K562 (cell line): ENCODE measurements around the gene RAB43. TPM values are rescaled to one million over a fixed set of nuclear protein-coding genes. Genes with fewer than 3 reads are reported as not detected.

Experiments
- ATAC-seq: fragments of 200-7000 bp; cut with Tn5 transposase; 3 replicates; pipeline ENCODE4 v1.9.1; 2020; ENCODE audit warnings: moderate library complexity
- BruUV-seq: library from RNA; stranded (reverse); fragments of 400-500 nt; replicated peaks from 2 replicates; lab custom pipeline; 2021; lab: Mats Ljungman, UMichigan
- CTCF ChIA-PET: fragments of 300-600 bp; formaldehyde crosslinking; extraction: SDS; loops from one replicate; lab custom pipeline; 2021; ENCODE audit warnings: low intra/inter-chr PET ratio; lab: Yijun Ruan, JAX
- POLR2A ChIA-PET: fragments of 300-600, 350-650 bp; sonication (Branson Sonifier 250); formaldehyde crosslinking; extraction: SDS; loops from one replicate; lab custom pipeline; 2021; ENCODE audit warnings: antibody characterized with exemption, inconsistent platforms; lab: Yijun Ruan, JAX
- DNase-seq, 4 experiments: peaks; one replicate each; pipeline versions ENCODE4 v3.0.0 to v3.0.0-alpha.2; 2011 to 2018; ENCODE audit warnings: low spot score in 3 of 4, mixed read lengths in 3 of 4; ENCODE audit errors: extremely low read depth in 1 of 4
- FAIRE-seq: peaks from 2 replicates; lab custom pipeline; 2011; peaks lifted over from hg19 to GRCh38; lab: Jason Lieb, UNC
- H2AFZ ChIP-seq: 2 replicates; pipeline ENCODE4 v1.6.0; 2011; ENCODE audit warnings: low read depth, low read length, control low read depth, inconsistent platforms
- H3K27ac ChIP-seq: fragments of 200-600 bp; 3 replicates; pipeline ENCODE4 v1.8.0; 2011; ENCODE audit warnings: low read depth, mild to moderate bottlenecking, control low read depth, inconsistent platforms, low read length, moderate library complexity, mixed read lengths; ENCODE audit errors: extremely low read depth
- H3K27me3 ChIP-seq, 2 experiments: fragments of 300-600 bp in 1 of 2; 2 replicates in 1 of 2; 3 replicates in 1 of 2; pipeline versions ENCODE4 v1.6.0 to v1.8.0; 2011; ENCODE audit warnings: inconsistent platforms in 2 of 2, low read length in 2 of 2, mild to moderate bottlenecking in 1 of 2, mixed read lengths in 1 of 2, moderate library complexity in 1 of 2; ENCODE audit not compliant: control insufficient read depth in 2 of 2, insufficient read depth in 2 of 2
- H3K36me3 ChIP-seq: fragments of 300-600 bp; 3 replicates; pipeline ENCODE4 v1.8.0; 2011; ENCODE audit warnings: mild to moderate bottlenecking, low read length, inconsistent platforms; ENCODE audit not compliant: control insufficient read depth, insufficient read depth
- H3K4me1 ChIP-seq, 2 experiments: fragments of 200-600 bp in 1 of 2; replicated peaks in 1 of 2; 2 replicates in 1 of 2; 3 replicates in 1 of 2; pipeline versions ENCODE4 v1.5.1 to v1.8.0; 2011; ENCODE audit warnings: inconsistent platforms in 2 of 2, low read length in 2 of 2, mild to moderate bottlenecking in 1 of 2, mixed read lengths in 1 of 2, moderate library complexity in 1 of 2; ENCODE audit not compliant: control insufficient read depth in 2 of 2, insufficient read depth in 2 of 2
- H3K4me2 ChIP-seq: 2 replicates; pipeline ENCODE4 v1.6.1; 2011; ENCODE audit warnings: low read length, control low read depth, inconsistent platforms, mixed read lengths; ENCODE audit not compliant: insufficient read depth
- H3K4me3 ChIP-seq: fragments of 200-600 bp; sonication (generic), shearing (Covaris generic); 2 replicates; pipeline ENCODE4 v1.5.1; 2016; ENCODE audit warnings: control low read depth, inconsistent platforms
- H3K79me2 ChIP-seq: fragments of 200-600 bp; 3 replicates; pipeline ENCODE4 v1.8.0; 2011; ENCODE audit warnings: low read length, inconsistent platforms; ENCODE audit not compliant: control insufficient read depth, insufficient read depth
- H3K9ac ChIP-seq, 2 experiments: 2 replicates each; pipeline versions ENCODE4 v1.6.0 to v1.6.1; 2011; ENCODE audit warnings: low read depth in 2 of 2, low read length in 2 of 2, control low read depth in 1 of 2, inconsistent platforms in 1 of 2, mild to moderate bottlenecking in 1 of 2, mixed read lengths in 1 of 2; ENCODE audit not compliant: insufficient read depth in 1 of 2
- H3K9me1 ChIP-seq: one replicate; pipeline ENCODE4 v1.6.0; 2011; ENCODE audit warnings: inconsistent platforms, mild to moderate bottlenecking, low read length, moderate library complexity; ENCODE audit not compliant: control insufficient read depth, insufficient read depth
- H3K9me3 ChIP-seq: replicated peaks from 2 replicates; pipeline ENCODE4 v1.5.1; 2011; ENCODE audit warnings: low read depth, low read length, inconsistent platforms; ENCODE audit not compliant: control insufficient read depth, insufficient read depth
- H4K20me1 ChIP-seq: replicated peaks from 2 replicates; pipeline ENCODE4 v1.6.1; 2011; ENCODE audit warnings: low read length, inconsistent platforms, mixed read lengths; ENCODE audit not compliant: control insufficient read depth, insufficient read depth
- CGGBP1 ChIP-seq: fragments of 250-450 bp; sonication (Bioruptor Pico); IDR thresholded peaks from 2 replicates; pipeline ENCODE4 v1.9.0; 2021; ENCODE audit warnings: mild to moderate bottlenecking
- ESRRB ChIP-seq: fragments of 250-450 bp; sonication (Bioruptor Pico); IDR thresholded peaks from 2 replicates; pipeline ENCODE4 v1.5.0; 2020; ENCODE audit warnings: mild to moderate bottlenecking, moderate library complexity, borderline replicate concordance
- SMAD3 ChIP-seq: fragments of 450-650 bp; formaldehyde crosslinking; conservative IDR thresholded peaks from 2 replicates; pipeline ENCODE4 v1.4.0; 2020; ENCODE audit warnings: mild to moderate bottlenecking
- TEAD4 ChIP-seq, 2 experiments: sonication (generic) in 1 of 2; formaldehyde crosslinking in 1 of 2; IDR thresholded peaks; 2 replicates each; pipeline versions ENCODE4 v1.6.1 to v1.8.0; 2012 to 2022; ENCODE audit warnings: borderline replicate concordance in 1 of 2, inconsistent platforms in 1 of 2, low read length in 1 of 2, mild to moderate bottlenecking in 1 of 2, missing genetic modification reagents in 1 of 2
- THAP7 ChIP-seq: fragments of 250-450 bp; sonication (Bioruptor Pico); IDR thresholded peaks from 2 replicates; pipeline ENCODE4 v1.5.0; 2021
- ZNF280A ChIP-seq: fragments of 450-650 bp; IDR thresholded peaks from 2 replicates; pipeline ENCODE4 v1.6.1; 2018; ENCODE audit warnings: mild to moderate bottlenecking, low read depth; ENCODE audit not compliant: partially characterized antibody
- WGBS: fragments of 100-300 bp; shearing (Covaris generic); methylation state at CpG from one replicate; pipeline ENCODE4 v1.1.6; 2016; ENCODE audit warnings: low coverage, mixed read lengths; ENCODE audit not compliant: insufficient coverage; ENCODE audit errors: missing lambda C conversion rate; 5-methylcytosine and 5-hydroxymethylcytosine counted together
- in situ Hi-C: fragments of 300-500 bp; cut with MboI; formaldehyde crosslinking; loops from 4 replicates; pipeline ENCODE4 v1.15.0; 2018; ENCODE audit warnings: inconsistent platforms, mixed read lengths
- intact Hi-C: fragments of 100-400 bp; cut with micrococcal nuclease; formaldehyde crosslinking; loops from 2 replicates; pipeline ENCODE4 v1.14.2; 2022
- polyA plus RNA-seq, 8 experiments: library from polyadenylated mRNA; depleted of rRNA in 4 of 8; stranded (reverse) in 5 of 8; unstranded in 3 of 8; fragments of >200 nt; fragmentation: Nextera tagmentation in 2 of 8; fragmentation: Illumina TruSeq in 1 of 8; extraction: Ambion mirVana in 2 of 8; extraction: Trizol in 1 of 8; gene quantifications; 2 replicates each; pipeline versions ENCODE4 v1.2.1 to v1.2.3, GENCODE V29; 2011 to 2014; ENCODE audit warnings: inconsistent platforms in 1 of 8, missing spikeins in 1 of 8
- total RNA-seq, 7 experiments: library from RNA; depleted of rRNA in 6 of 7; stranded (reverse); fragments of >200 nt in 6 of 7; fragmentation: Illumina TruSeq in 2 of 7; extraction: Trizol in 2 of 7; gene quantifications; 2 replicates each; pipeline versions ENCODE4 v1.2.1 to v1.2.3, GENCODE V29; 2011 to 2021; ENCODE audit warnings: low replicate concordance in 1 of 7

Gene RAB43
- total and polyA plus RNA-seq, 9 of the 15 experiments (the other 6 are each of a cell fraction or from before 2014, with no cell fraction given) = 0.04 to 6.8 (median 1.7) TPM; not detected in 2

GRCh38 chr3:129130291-129130813 is 8.7 kb upstream of the RAB43 start:
- no peak for DNase-seq
- H3K27ac ChIP-seq = no peak overlapping the region
- FAIRE-seq = no peak
- H3K79me2 ChIP-seq = no peaks in the 10 kb centered on the region
- peaks cover 50% of the 10 kb centered on the region for H3K36me3 ChIP-seq
- 92% methylated on average over 10 of the region's 13 CpGs for WGBS
- no peak overlapping the region for H3K4me3 ChIP-seq
- POLR2A ChIA-PET = interaction anchor here (1.5 kb wide), 1 partner anchor 9 kb away, joined by 5 read pairs; the partner anchor contains the start of gene RAB43
- no peak overlapping the region for H3K9ac ChIP-seq
- no peaks in the 10 kb centered on the region for H3K9me3 ChIP-seq
- no peaks in the 10 kb centered on the region for H3K27me3 ChIP-seq
- in situ Hi-C loops = no loop called here
- no TSS peak for BruUV-seq
- H3K9me1 ChIP-seq = no peaks in the 10 kb centered on the region
- no peak for ATAC-seq
- peaks cover 0 to 7% of the 10 kb centered on the region in 2 experiments; a peak in 2 of 5 replicates for H3K4me1 ChIP-seq
- H3K4me2 ChIP-seq = no peak overlapping the region
- CTCF ChIA-PET = no interaction called here
- no peak overlapping the region for H2AFZ ChIP-seq
- no peaks in the 10 kb centered on the region for H4K20me1 ChIP-seq
- intact Hi-C loops = no loop called here
- TF ChIP-seq CGGBP1 = no peak
- TF ChIP-seq ESRRB (CRISPR knock-in tag) = no peak
- TF ChIP-seq TEAD4 (IDR thresholded peaks at IDR 0.05; ENCODE audit: low read length) = no peak
- no peak for TF ChIP-seq TEAD4 (CRISPR knock-in tag; IDR thresholded peaks at IDR 0.05; ENCODE audit: borderline replicate concordance)
- no peak for TF ChIP-seq SMAD3
- no peak for TF ChIP-seq THAP7 (CRISPR knock-in tag)
- no peak for TF ChIP-seq ZNF280A
